Stimulated activated CD4-positive, alpha-beta T cell treated with anti-CD3 and anti-CD28 coated beads, Interleukin-2, amount 100 ng/mL, for 4 hours (primary cell): Measurements from ENCODE around the gene NEU2.
"Not testable (repeated sequence)": the region's sequence is repeated elsewhere in the genome, so short reads cannot be mapped to it uniquely, and the experiment has no call there.

ENCODE experiments used
- DNase-seq: peaks from one replicate; pipeline ENCODE4 v3.0.0-alpha.2; 2020; ENCODE audit warnings: low read depth

Gene NEU2

DNA sequence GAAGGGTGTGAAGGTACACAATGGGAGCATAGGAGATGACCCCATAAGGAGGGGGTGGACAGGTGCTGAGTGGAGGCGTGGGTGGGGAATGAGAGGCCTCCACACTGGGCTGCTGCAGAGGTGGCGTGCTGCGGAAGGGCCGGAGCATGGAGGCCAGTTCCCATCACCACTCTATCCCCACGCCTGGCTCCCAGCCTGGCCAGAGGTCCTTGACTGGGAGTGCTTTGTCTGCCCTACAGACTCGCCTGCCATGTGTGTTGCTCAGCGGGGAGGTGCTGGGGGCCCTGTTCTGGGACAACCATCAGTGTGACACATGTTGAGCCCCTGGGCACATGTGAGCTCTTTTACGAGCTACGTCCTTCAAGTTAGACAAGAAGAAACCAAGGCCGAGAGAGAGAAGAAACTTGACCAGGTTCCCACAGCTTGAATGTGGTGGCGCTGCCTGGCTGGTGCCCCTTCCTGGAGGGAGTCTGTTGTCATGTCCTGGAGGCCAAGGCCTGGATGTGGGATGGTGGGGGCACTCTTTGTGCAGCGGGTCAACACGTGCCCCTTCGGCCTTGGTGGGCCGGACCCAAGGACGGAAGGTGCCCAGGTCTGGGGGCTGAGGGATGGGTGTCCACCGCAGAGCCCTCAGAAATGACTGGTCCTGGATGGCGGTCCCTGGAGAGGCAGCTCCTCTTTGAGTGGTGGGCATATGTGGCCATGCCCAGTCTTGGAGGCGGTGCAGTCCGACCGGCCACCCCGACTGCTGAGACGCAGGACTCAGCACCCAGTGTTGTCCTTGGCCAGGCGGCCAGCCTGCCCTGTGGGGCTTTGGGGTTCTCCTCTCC, 26.5 kb downstream of the NEU2 start:
- DNase-seq = no peak

DNA sequence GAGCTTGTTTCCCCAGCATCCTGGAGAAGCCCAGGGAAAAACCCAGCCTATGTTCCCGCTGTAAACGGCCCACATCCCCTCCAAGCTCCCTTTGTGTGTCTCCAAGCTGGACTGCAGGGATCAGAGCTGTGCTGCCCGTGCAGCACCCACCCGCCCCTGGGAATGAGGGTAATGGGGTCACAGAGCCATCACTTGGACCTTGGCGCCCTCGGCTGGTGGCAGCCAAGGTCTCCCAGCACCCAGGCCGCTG, 27.0 kb downstream of the NEU2 start:
- no peak for DNase-seq

- DNase-seq = peak; percentile 59
These were observed 27.5 kb downstream of the NEU2 start, which contains the start of gene INPP5D for GRCh38 chr2:233059797-233060500. Gene INPP5D, plus strand, starts transcription at chr2:233060342. Its CDS starts 137 bp downstream, at chr2:233060479.

GRCh38 chr2:233060501-233060979, 28.1 kb downstream of the NEU2 start:
- no peak for DNase-seq

DNA sequence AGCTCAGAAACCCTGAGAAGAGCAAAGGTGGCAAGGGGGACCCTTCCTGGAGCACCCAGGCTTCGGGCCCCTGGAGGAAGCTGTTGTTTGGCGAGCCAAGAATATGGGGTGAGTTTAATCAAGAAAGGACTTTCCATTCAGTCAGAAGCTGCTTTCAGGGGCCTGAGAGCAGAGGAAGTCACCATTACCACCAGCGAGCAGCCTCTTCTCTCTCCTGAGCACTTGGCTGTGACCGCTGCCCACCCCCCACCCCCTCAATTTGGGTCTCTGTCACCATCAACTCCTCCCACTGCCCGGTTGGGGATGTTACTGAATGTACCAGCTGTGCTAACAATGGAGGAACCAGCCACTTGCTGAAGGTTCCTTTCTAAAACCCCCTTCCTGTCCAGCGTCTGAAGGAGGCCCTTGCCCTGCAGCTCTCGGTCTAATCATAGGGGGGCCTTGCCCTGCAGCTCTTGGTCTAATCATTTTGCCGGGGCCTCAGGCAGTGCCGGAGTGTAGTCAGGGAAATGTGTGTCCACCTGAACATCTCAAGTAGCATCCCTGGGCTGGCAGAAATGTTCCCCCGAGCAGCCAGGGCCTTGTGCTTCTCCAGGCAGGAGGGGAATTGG, 28.6 kb downstream of the NEU2 start:
- DNase-seq = no peak

DNA sequence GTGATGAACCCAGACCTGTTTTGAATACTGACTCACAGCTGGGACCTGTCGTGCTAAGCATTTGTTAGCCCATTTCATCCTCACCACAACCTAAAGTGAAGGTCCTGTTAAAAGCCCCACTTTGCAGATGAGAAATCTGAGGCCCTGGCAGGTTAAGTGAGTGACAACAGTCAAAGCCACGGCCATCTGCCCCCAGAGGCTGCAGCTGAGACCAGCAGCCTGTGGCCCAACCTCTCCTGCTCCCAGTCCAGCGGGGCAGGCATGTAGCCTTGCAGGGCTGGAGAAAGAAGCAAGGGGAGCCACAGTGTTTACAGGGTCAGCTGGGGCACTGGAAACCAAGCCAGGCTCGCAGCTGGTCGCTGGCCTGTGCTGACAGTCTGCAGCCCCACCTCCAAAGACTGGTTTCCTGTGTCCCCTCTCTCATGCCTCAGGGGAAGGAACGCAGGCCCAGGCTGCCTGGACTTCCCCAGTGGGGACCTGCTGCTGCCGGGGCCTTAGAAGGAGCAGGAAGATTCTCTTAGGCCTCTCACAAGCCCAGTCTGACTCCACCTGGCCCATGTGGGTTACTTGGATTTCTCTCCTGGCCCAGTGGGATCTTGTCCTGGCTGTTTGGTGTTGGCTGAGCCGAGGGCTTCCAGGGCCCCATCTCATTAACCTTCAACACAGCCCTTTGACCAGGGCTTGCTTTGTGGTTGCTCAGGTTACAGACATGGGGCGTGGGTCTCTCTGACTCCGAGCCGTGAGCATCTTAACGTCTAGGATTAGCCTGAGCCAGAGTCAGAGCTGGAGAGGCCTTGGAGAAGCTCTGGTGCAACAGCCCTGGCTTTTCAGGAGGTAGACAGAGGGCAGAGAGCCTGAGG, 29.3 kb downstream of the NEU2 start:
- no peak for DNase-seq

DNA sequence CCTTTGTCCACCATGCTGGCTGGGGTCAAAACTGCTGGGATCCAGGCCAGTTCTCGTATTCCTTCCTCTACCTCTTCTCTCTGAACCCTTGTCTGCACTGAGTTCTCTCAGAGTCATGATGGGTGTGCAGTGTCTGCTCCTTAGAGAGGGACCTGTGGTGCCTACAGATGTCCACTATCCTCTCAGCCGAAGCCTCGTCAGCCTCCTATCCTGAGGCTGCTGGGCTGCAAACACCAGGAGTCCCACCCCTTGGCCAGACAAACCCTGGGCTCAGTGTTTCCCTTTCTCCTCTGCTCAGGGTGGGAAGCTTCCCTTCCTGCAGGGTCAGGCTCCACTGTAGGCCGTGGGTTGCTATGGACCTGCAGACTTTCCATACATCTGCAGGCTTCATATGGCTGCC, 30.0 kb downstream of the NEU2 start:
- DNase-seq = no peak

GRCh38 chr2:233062946-233063268, 30.4 kb downstream of the NEU2 start:
- no peak for DNase-seq

GRCh38 chr2:233063269-233063975, 30.9 kb downstream of the NEU2 start:
- no peak for DNase-seq

GRCh38 chr2:233063976-233064411, 31.5 kb downstream of the NEU2 start:
- DNase-seq = no peak

GRCh38 chr2:233064530-233065199, 32.2 kb downstream of the NEU2 start:
- no peak for DNase-seq

GRCh38 chr2:233065200-233065589, 32.7 kb downstream of the NEU2 start:
- not testable (repeated sequence) for DNase-seq

DNA sequence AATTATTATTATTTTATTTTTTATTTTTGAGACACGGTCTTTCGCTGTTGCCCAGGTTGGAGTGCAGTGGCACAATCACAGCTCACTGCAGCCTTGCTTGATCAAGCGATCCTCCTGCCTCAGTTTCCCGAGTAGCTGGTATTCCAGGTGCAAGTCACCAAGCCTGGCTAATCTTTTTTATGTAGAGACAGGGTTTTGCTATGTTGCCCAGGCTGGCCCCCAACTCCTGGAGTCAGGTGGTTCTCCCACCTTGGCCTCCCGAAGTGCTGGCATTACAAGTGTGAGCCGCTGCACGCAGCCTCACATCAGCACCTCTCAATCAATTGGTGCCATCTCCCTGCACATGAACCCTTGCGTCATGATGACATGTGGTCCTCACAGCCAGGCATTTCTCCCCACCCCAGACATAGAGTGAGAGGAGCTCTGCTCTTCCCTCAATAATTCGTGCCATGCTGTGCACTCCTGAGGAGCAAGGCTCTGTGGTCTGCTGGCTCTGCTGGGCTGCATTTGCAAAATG, 33.5 kb downstream of the NEU2 start:
- DNase-seq = no peak

- DNase-seq = no peak
These were observed 36.4 kb downstream of the NEU2 start for GRCh38 chr2:233068762-233069418.

- no peak for DNase-seq
These were observed 40.4 kb downstream of the NEU2 start for GRCh38 chr2:233072838-233073237.

DNA sequence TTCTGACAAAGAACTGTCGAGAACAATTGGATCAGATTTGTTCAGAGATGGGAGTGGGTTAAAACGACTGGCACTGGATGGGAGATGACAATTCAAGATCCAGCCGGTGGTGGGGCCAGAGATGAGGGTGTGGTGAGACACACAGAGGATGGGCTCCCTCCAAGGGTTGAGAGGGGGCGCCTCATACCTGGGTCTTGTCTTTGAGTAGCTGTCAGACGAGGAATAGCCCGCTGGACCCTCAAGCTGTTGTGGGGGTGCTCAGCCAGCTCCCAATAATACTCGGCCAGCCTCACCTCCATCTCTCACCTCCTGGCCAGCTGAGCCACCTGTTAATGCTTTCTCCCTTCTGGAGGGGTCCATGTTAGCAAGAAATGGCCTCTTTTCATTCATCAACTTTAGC, 41.6 kb downstream of the NEU2 start:
- DNase-seq = no peak

GRCh38 chr2:233075141-233075965, 42.9 kb downstream of the NEU2 start:
- DNase-seq = no peak

DNA sequence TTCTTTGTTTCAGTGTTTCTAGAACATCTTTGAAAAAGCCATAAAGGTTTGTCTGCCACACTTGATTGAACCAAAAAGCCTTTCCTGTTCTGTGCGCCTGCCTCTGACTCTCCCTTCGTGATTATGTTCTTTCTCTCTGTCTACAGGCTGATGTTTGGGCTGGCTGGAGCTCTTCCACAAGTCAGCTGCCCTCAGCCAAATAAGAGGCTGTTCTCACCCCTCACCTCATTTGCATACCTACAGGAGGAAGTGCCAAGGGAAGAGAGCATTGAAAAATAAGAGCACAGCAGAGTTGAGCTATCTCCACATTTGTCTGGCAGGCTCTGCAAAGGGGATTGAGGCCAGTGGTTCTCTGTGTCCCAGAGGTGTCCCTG, 43.5 kb downstream of the NEU2 start:
- DNase-seq = no peak

DNA sequence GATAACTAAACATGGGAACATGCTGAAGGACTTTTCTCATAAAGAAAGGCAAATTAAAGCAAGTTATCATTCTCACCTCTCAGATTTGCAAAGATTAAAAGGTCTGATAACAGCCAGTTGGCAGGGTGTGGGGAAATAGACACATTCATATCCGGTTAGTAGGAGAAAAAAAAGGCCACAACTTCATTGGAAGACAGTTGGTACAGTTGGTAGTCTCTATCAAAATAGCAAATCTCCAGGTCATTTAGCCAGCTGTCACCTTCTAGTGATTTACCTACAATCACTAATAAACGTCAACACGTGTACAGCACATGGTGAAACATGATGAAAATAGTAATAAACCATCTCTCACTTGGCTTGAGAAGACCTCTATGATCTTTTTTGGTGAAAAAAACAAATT, 44.3 kb downstream of the NEU2 start:
- no peak for DNase-seq
